Nephron progenitor cell (in vitro differentiated cells): ENCODE measurements around the gene HSD11B2.

Experiments
- DNase-seq: peaks from one replicate; pipeline ENCODE4 v3.0.0; 2021
- H3K27ac Mint-ChIP-seq: 2 replicates; pipeline ENCODE4 v1.8.0; 2021; ENCODE audit warnings: mild to moderate bottlenecking, moderate library complexity, mixed read lengths
- H3K27me3 Mint-ChIP-seq: 2 replicates; pipeline ENCODE4 v1.8.0; 2021; ENCODE audit warnings: mild to moderate bottlenecking, low read depth, mixed read lengths; ENCODE audit not compliant: poor library complexity
- H3K36me3 Mint-ChIP-seq: 2 replicates; pipeline ENCODE4 v1.8.0; 2021; ENCODE audit warnings: low read depth, mixed read lengths
- H3K4me1 Mint-ChIP-seq: 2 replicates; pipeline ENCODE4 v1.8.0; 2021; ENCODE audit warnings: mixed read lengths
- H3K4me3 Mint-ChIP-seq: 2 replicates; pipeline ENCODE4 v1.8.0; 2021; ENCODE audit warnings: mild to moderate bottlenecking, moderate library complexity, mixed read lengths
- H3K9me3 Mint-ChIP-seq: 2 replicates; pipeline ENCODE4 v1.8.0; 2021; ENCODE audit warnings: mild to moderate bottlenecking, moderate library complexity, mixed read lengths
- TF ChIP-seq, protein P1 (sequence below): fragments of 200-600 bp; sonication (generic); IDR thresholded peaks from 2 replicates; pipeline ENCODE4 v1.5.0; 2021; ENCODE audit warnings: antibody characterized with exemption

HSD11B2 gene

DNA sequence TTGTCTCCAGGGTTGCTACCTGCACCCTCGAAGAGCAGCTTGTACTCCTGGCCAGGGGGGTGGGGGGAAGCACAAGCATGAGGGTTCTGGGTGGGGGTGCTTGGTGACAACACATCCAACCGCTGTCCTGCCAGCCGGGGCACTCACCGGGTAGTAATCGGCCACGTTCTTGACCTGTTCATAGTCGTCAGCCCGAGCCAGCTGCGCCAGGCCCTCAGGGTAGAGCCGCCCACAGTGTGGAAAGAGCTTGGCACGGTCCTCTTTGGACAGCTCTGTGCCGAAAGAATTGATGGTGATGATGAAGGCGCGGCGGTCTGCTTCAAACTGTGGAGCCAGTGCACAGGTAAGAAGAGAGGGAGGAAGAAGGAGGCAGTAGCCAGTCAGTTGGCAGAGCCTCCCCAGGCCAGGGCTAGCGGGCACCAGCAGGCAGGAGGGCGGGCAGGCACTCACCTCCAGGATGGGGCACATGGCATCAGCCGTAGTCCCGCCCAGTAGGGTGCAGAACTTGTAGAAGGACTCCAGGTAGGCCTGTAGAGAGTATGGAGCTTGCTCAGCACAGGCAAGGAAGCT lies 8.0 kb downstream of the HSD11B2 start:
- H3K27ac Mint-ChIP-seq: peak overlapping the region; percentile 64
- H3K36me3 Mint-ChIP-seq: peaks cover 27% of the 10 kb centered on the region
- no peak overlapping the region for H3K4me3 Mint-ChIP-seq
- peaks cover 53% of the 10 kb centered on the region for H3K4me1 Mint-ChIP-seq
- DNase-seq: no peak
- no peaks in the 10 kb centered on the region for H3K9me3 Mint-ChIP-seq
- H3K27me3 Mint-ChIP-seq: peaks cover 2% of the 10 kb centered on the region
- TF ChIP-seq, protein P1, sequence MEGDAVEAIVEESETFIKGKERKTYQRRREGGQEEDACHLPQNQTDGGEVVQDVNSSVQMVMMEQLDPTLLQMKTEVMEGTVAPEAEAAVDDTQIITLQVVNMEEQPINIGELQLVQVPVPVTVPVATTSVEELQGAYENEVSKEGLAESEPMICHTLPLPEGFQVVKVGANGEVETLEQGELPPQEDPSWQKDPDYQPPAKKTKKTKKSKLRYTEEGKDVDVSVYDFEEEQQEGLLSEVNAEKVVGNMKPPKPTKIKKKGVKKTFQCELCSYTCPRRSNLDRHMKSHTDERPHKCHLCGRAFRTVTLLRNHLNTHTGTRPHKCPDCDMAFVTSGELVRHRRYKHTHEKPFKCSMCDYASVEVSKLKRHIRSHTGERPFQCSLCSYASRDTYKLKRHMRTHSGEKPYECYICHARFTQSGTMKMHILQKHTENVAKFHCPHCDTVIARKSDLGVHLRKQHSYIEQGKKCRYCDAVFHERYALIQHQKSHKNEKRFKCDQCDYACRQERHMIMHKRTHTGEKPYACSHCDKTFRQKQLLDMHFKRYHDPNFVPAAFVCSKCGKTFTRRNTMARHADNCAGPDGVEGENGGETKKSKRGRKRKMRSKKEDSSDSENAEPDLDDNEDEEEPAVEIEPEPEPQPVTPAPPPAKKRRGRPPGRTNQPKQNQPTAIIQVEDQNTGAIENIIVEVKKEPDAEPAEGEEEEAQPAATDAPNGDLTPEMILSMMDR: no peak

DNA sequence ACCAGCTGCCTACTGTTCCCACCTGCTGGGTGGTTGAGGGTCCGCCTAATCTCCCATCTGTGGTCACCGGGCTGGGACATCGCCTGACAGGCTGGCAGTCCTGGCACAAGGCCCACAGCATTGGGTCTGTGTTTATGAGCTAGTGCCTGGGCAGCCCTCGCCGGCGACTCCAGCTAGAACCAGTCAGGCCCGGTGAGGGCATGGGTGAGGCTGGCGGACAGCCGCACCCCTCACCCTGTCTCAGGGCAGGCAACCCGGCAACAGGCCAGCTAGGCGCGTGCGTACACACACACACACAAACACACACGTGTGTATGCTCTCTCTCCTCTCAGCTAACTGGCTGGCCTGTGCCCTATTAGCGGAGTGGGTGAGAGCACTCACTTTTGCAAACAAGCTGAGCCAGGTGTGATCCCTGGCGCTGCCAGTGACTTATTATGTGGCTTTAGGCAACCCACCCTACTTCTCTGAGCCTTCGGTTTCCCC lies 10.4 kb downstream of the HSD11B2 start:
- Mint-ChIP-seq H3K4me3 (no peak overlapping the region), H3K9me3 (no peaks in the 10 kb centered on the region), H3K4me1 (peaks cover 59% of the 10 kb centered on the region), H3K27ac (no peak overlapping the region), H3K36me3 (peaks cover 23% of the 10 kb centered on the region), H3K27me3 (no peaks in the 10 kb centered on the region)
- TF ChIP-seq, protein P1: no peak
- no peak for DNase-seq

DNA sequence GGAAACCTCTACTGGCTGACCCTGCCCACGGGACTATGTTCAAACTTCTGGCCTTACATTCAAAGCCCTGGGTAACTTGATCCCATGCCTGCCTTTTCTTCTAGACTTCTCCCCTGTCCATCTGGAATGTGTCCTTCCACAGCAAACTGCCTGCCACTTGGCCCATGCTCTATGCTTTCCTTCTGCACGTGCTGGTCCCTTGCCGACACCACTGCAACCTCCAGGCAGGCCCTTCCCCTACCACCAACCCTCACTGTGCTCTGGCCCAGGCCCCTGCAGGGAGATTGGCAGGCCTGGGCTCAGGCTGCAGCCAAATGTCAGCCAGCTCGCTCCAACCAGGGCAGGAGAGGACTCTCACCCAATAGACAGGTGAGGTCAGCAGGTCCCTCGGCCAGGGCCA lies 11.0 kb downstream of the HSD11B2 start:
- TF ChIP-seq, protein P1: no peak
- no peaks in the 10 kb centered on the region for H3K9me3 Mint-ChIP-seq

DNA sequence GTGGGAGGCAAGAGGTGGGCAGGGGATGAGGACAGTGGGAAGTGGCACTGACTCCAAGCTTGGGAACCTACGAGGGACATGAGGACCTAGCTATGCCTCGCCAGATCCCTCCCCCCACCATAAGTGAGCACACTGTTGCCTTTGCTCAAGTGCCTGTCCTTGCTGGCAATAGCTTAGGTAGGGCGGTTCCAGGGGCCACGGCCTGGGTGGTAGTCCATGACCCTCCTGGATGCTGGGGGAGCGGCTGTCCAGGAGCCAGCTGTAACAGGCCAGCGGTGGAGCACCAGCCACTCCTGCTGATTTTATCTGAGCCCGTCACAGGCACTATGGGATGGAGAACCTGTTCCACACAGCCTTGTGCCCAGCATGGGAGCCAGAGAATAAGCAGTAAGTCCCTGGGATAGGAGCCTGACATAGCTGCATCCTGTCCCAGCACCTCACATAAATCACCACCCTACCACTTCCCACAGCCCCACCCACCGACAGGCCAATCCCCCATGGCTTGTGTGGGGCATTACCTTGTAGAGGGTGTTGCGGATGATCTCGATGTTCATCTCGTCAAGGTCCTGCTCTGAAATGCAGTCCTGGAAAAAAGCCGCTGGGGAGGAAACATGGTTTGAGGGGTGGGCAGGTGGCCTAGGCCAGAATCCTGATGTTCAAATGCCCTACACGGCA lies 11.8 kb downstream of the HSD11B2 start:
- H3K4me3 Mint-ChIP-seq: no peak overlapping the region
- H3K4me1 Mint-ChIP-seq: peaks cover 60% of the 10 kb centered on the region
- DNase-seq: no peak
- H3K9me3 Mint-ChIP-seq: no peaks in the 10 kb centered on the region
- TF ChIP-seq, protein P1: no peak
- no peaks in the 10 kb centered on the region for H3K27me3 Mint-ChIP-seq
- no peak overlapping the region for H3K27ac Mint-ChIP-seq
- peaks cover 19% of the 10 kb centered on the region for H3K36me3 Mint-ChIP-seq

More for the DNA sequence above, 11.0 kb downstream of the HSD11B2 start:
- no peak for DNase-seq
- H3K4me1 Mint-ChIP-seq: peaks cover 63% of the 10 kb centered on the region
- H3K36me3 Mint-ChIP-seq: peaks cover 26% of the 10 kb centered on the region
- H3K4me3 Mint-ChIP-seq: no peak overlapping the region
- no peaks in the 10 kb centered on the region for H3K27me3 Mint-ChIP-seq
- H3K27ac Mint-ChIP-seq: peak overlapping the region; percentile 62

DNA sequence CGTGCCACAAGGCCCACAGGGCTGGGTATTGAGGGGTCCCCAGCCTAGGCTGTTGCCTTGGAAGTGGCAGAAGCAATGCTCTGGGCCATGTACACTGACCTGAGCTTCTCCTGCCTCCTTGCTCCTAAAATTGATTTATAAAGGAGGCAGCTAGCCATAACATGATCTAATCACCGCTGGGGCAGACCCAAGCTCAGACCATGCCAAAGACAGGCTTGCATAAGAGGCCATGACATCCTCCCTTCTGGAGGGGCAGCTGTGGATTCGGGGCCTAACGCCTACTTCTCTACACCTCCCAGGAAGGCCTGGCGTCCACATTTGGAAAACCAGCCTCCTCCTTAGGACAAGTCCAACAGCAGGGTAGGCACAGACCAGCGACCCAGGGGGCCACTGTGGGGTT lies 12.3 kb downstream of the HSD11B2 start:
- TF ChIP-seq, protein P1: no peak
- Mint-ChIP-seq H3K9me3 (no peaks in the 10 kb centered on the region), H3K4me3 (no peak overlapping the region), H3K27me3 (no peaks in the 10 kb centered on the region), H3K4me1 (peaks cover 56% of the 10 kb centered on the region), H3K36me3 (peaks cover 15% of the 10 kb centered on the region), H3K27ac (peak overlapping the region; percentile 32)
- DNase-seq: no peak
